Fibroblast of gingiva (primary cell): ENCODE results near the gene RAB44.

Experiments
- DNase-seq: peaks from one replicate; pipeline ENCODE4 v3.0.0-alpha.2; 2011; ENCODE audit warnings: low read depth

RAB44 gene

DNA sequence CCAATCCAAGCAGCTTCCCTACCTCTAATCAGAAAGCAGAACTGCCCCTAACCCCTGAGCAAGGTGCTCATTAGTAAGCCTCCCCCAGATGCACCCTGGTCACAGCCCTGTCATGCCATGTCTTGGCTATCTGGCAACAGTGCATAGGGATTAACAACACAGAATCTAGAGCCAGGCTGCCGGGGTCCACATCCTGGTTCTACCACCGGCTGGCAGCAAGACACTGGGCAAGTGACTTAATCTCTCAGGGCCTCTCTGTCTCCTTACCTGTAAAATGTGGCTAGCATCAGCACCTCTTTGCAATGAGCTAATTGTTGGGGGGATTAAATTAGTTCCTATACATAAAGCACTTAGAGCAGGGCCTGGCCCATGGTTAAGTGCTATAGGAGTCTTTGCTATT is 73.5 kb downstream of the RAB44 start:
- no peak for DNase-seq

DNA sequence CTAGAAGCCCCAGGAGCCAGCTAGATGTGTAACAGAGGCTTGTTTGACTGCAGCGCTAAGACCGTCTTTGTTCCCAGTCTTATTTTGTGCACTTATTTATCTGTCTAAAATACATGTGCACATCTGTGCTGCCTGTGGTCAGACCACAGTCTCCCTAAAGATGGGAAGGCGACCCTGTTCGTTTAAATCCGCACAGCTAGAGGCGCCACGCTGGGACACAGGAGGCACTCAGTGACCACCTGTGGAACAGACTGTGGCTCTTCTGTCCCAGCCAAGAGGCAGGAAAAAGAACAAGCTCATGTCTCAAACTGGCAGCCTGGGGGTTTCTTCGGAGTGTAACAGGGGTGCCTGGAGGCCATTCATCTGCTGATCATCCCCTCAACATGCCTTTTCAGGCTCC is 74.8 kb downstream of the RAB44 start:
- DNase-seq = no peak

DNA sequence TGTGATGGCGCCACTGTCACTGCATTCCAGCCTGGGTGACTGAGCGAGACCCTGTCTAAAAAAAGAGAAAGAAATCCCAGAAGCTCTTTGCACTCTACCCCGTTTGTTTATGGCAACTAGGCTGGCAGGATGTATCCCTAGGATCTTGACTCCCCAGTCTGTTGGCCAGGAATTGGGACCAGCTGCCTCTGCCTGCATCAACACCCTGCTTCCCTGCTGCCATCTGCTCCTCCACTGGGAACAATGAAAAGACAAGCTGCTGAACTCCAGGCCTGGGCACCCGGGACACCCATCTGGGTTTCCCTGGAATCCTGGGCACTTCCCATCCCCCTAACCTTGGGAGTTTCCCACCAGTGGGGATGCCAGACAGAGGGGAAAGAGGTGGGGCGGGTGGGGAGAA is 76.7 kb downstream of the RAB44 start:
- DNase-seq = no peak

DNA sequence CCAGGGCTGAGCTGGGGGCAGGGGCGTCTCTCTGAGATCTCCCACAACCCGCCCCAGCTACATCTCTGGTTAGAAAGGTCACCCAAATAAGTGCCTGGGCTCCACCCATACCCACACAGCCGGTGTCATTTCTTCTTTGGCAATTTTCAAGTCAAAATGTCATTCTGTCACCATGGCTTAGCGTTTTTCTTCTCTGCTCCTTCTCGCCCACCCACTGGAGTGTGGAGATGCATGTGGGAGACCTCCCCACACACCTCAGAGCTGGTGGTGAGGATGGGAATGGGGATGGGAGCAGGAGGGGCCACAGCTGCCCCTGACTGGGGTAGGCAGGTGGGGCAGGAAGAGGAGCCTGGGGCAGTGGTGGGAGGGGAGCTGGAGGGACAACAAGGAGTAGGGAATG is 78.5 kb downstream of the RAB44 start:
- DNase-seq = no peak

DNA sequence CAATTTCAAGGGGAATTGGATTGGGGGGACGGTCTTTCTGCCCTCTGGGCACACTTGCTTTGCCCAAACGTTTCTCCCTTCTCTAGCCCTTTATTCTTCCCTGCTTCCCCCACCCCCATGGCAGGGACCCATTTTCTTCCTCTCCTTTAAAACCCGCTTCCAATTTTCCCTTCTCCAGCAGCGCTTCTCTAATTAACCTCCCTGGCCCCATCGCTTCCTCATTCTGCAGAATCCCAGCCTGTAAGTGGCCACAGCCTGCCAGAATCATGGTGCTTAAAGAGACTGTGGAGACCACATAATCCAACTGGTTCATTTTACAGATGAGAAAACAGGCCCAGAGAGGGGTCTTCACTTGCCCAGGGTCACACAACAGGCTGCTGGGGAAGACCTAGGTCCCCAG is 80.2 kb downstream of the RAB44 start:
- no peak for DNase-seq

DNA sequence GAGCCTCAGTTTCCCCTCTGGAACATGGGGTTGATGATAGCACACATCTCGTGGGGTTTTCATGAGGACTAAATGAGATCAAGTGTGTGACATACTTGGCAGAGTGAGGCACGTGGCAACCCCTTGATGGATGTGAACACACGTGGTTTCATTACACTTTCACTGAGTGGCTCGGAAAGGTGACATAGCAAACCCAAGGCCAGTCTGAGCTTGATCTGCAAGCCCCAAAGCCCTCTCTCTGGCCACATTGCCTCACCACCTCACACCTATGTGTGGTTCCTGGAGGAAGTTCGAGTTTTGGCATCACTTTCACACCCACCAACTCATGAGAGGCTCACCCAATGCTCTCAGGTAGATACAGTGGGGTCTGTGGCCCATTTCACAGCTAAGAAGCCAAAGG is 81.6 kb downstream of the RAB44 start:
- no peak for DNase-seq

DNA sequence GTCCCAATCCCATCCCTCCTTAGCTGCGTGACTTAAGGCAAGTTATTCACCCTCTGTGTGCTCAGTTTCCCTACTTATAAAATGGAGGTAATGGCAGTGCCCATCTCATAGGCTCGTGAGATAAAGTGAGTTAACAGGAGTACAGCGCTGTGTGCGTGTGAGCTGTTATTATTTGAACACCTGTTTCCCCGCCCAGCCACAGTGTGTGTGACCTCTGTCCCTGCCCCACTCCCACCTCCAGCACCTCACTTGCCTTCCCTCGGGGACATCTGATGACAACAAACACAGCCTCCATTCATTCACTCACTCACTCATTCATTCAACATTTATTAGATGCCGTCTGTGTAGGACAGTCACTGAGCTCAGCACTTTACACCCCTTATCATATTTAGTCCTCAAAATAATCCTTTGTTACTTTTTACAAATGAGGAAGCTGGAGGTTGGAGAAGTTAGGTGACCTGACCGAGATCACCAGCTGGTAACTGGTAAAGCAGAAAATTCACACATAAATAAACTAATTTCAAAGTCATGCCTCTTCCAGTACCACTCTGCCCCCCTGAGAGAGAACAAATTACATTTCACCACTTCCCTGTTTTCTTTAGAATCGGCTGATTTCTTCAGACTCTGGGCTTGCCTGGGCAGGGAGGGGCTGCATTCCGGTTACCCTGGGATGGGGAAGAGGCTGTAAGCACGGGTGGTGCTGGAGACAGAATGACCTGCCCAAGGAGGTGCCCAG is 83.0 kb downstream of the RAB44 start:
- DNase-seq = no peak

- no peak for DNase-seq
These were observed 84.0 kb downstream of the RAB44 start for GRCh38 chr6:36781669-36782068.
